Kidney (tissue), 14 donors: ENCODE data around the gene LRRN2. TPM values are rescaled to one million over a fixed set of nuclear protein-coding genes. Genes with fewer than 3 reads are reported as not detected.

Source experiments
- DNase-seq, 5 donors: peaks; one replicate each; pipeline ENCODE4 v3.0.0-alpha.2; 2013 to 2020
- FAIRE-seq: peaks from 2 replicates; lab custom pipeline; 2012; peaks lifted over from hg19 to GRCh38; lab: Jason Lieb, UNC
- H3K27ac ChIP-seq, 2 donors: one replicate each; pipeline ENCODE4 v1.7.0; 2013; ENCODE audit warnings: low read depth in 2 of 2, low read length in 2 of 2, inconsistent platforms in 1 of 2
- H3K27me3 ChIP-seq: one replicate; pipeline ENCODE4 v1.7.1; 2013; ENCODE audit warnings: low read length, inconsistent platforms; ENCODE audit not compliant: control insufficient read depth, insufficient read depth
- H3K36me3 ChIP-seq, 3 donors: one replicate each; pipeline versions ENCODE4 v1.7.0 to v1.7.1; 2013; ENCODE audit warnings: low read length in 3 of 3, control low read depth in 1 of 3, inconsistent platforms in 1 of 3; ENCODE audit not compliant: insufficient read depth in 3 of 3, control insufficient read depth in 2 of 3
- H3K4me1 ChIP-seq, 3 donors: one replicate each; pipeline versions ENCODE4 v1.7.0 to v1.7.1; 2013; ENCODE audit warnings: low read length in 3 of 3, inconsistent platforms in 1 of 3, low read depth in 1 of 3; ENCODE audit not compliant: control insufficient read depth in 2 of 3, insufficient read depth in 2 of 3
- H3K4me3 ChIP-seq, 3 donors: one replicate each; pipeline versions ENCODE4 v1.7.0 to v1.8.1; 2013; ENCODE audit warnings: low read length in 3 of 3, control low read depth in 1 of 3, inconsistent platforms in 1 of 3
- H3K9ac ChIP-seq, 3 donors: one replicate each; pipeline versions ENCODE4 v1.7.0 to v1.7.1; 2013; ENCODE audit warnings: low read length in 3 of 3, control low read depth in 1 of 3, inconsistent platforms in 1 of 3
- H3K9me3 ChIP-seq, 3 donors: one replicate each; pipeline versions ENCODE4 v1.7.0 to v1.7.1; 2013; ENCODE audit warnings: low read length in 3 of 3, control low read depth in 1 of 3, inconsistent platforms in 1 of 3; ENCODE audit not compliant: control insufficient read depth in 2 of 3, insufficient read depth in 1 of 3
- CTCF ChIP-seq: IDR thresholded peaks from 3 replicates; pipeline ENCODE4 v1.5.1; 2012; ENCODE audit warnings: mild to moderate bottlenecking, moderate library complexity, borderline replicate concordance; ENCODE audit not compliant: insufficient read depth; ENCODE audit errors: extremely low read depth
- intact Hi-C: fragments of 100-400 bp; cut with DNase I; formaldehyde crosslinking; loops from one replicate; pipeline ENCODE4 v1.11.1; 2022
- polyA plus RNA-seq: library from polyadenylated mRNA; stranded (reverse); fragments of 350-450 nt; fragmentation: Illumina TruSeq; extraction: RNeasy Lipid Tissue Mini Kit (QIAGEN cat#74804); gene quantifications from one replicate; pipeline ENCODE4 v1.2.3, GENCODE V29; 2014; ENCODE audit warnings: low read depth, low replicate concordance; ENCODE audit not compliant: insufficient read depth
- total RNA-seq: library from RNA; stranded (reverse); fragmentation: NEBNext Ultra II Directional; extraction: Animal tissue kit (Norgen Biotek cat#: 25700); gene quantifications from one replicate; pipeline ENCODE4 v1.2.1, GENCODE V29; 2021
- donor health status: control.
- donor health status: control.
- donor health status: control.
- donor health status: control.
- donor health status: control.
- donor health status: DM: yes; HTN: yes; CAD: no.
- donor health status: Normal renal cell carcinoma (clear cell type).

LRRN2 gene
- total and polyA plus RNA-seq, 2 donors from 2014 or later: 14.4 to 16.0 TPM

GRCh38 chr1:204599098-204599497 lies 86.4 kb downstream of the LRRN2 start:
- FAIRE-seq: no peak
- Histone ChIP-seq H3K27me3 (no peaks in the 10 kb centered on the region), H3K27ac (no peak overlapping the region), H3K9me3 (no peaks in the 10 kb centered on the region), H3K9ac (no peak overlapping the region), H3K4me3 (no peak overlapping the region), H3K4me1 (no peaks in the 10 kb centered on the region), H3K36me3 (no peaks in the 10 kb centered on the region)
- no peak for TF ChIP-seq CTCF
- no peak for DNase-seq
- intact Hi-C loops: no loop called here

GRCh38 chr1:204598319-204598969 lies 87.1 kb downstream of the LRRN2 start:
- no peak for TF ChIP-seq CTCF
- no peaks in the 10 kb centered on the region for H3K9me3 ChIP-seq
- no peak overlapping the region for H3K4me3 ChIP-seq
- H3K27me3 ChIP-seq: no peaks in the 10 kb centered on the region
- no peaks in the 10 kb centered on the region for H3K36me3 ChIP-seq
- intact Hi-C loops: no loop called here
- H3K4me1 ChIP-seq: no peaks in the 10 kb centered on the region
- FAIRE-seq (no peak), DNase-seq (no peak)
- no peak overlapping the region for H3K9ac ChIP-seq
- no peak overlapping the region for H3K27ac ChIP-seq

GRCh38 chr1:204592246-204592948 lies 93.1 kb downstream of the LRRN2 start:
- DNase-seq (no peak), FAIRE-seq (no peak)
- Histone ChIP-seq H3K9ac (no peak overlapping the region), H3K4me3 (no peak overlapping the region), H3K27me3 (no peaks in the 10 kb centered on the region), H3K4me1 (no peaks in the 10 kb centered on the region), H3K9me3 (no peaks in the 10 kb centered on the region), H3K36me3 (no peaks in the 10 kb centered on the region), H3K27ac (no peak overlapping the region)
- intact Hi-C loops: no loop called here
- no peak for TF ChIP-seq CTCF
